Measurements from ENCODE around the gene CTNNBIP1. TPM values are rescaled to one million over a fixed set of nuclear protein-coding genes. Genes with fewer than 3 reads are reported as not detected.
A peak's percentile ranks its signal among the peaks of the same experiment; 100 is the strongest.

The CTNNBIP1 gene
- polyA plus RNA-seq, 1 donor from 2014 or later: 69.3 TPM

DNA sequence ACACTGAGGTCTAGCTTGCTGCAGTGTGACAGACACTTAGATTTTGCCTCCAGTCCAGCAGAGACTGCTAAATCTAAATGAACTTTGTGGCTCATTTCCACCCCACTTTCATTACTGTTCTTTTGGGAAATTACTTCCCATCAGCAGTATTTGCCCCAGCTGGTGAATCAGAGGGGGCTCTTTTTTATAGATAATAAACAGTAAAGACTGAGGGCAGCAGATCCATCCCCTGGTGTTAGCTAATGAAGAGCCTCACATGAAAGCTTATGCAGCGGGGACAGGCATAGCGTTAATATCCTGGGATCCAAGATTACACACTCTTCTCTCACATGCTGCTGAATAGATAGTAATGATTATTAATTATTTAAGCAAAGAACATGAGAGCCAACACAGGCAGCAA, 6.4 kb upstream of the CTNNBIP1 start:
- Histone ChIP-seq H3K4me3 (ENCODE audit: low read length) (no peak overlapping the region), H3K27me3 (ENCODE audit: insufficient read depth, low read depth, low read length) (no peaks in the 10 kb centered on the region), H3F3A (ENCODE audit: insufficient read depth, low read length, poor library complexity, severe bottlenecking) (no peaks in the 10 kb centered on the region), H3K79me2 (replicated peaks; ENCODE audit: insufficient read depth, low read length) (no peaks in the 10 kb centered on the region), H3K4me2 (ENCODE audit: low read length) (no peak overlapping the region), H2AFZ (ENCODE audit: low read depth, low read length) (no peak overlapping the region), H4K20me1 (ENCODE audit: insufficient read depth) (no peaks in the 10 kb centered on the region), H3K36me3 (ENCODE audit: insufficient read depth, low read length) (no peaks in the 10 kb centered on the region), H3K9me3 (ENCODE audit: low read length) (no peaks in the 10 kb centered on the region), H3K9ac (ENCODE audit: low read length) (peak overlapping the region; percentile 18), H3K9me2 (ENCODE audit: insufficient read depth, low read length) (no peaks in the 10 kb centered on the region), H3K27ac (ENCODE audit: low read length) (no peak overlapping the region)
- TF ChIP-seq RAD21 (conservative IDR thresholded peaks at IDR 0.05) (no peak), EZH2 (IDR thresholded peaks at IDR 0.05; ENCODE audit: borderline replicate concordance, insufficient read depth, low read length, poor library complexity, severe bottlenecking) (no peak), EP300 (conservative IDR thresholded peaks at IDR 0.05; ENCODE audit: poor library complexity, severe bottlenecking) (no peak), TAF1 (IDR thresholded peaks at IDR 0.05; ENCODE audit: low read depth) (no peak), SMC3 (conservative IDR thresholded peaks at IDR 0.05; ENCODE audit: poor library complexity) (no peak), MXI1 (conservative IDR thresholded peaks at IDR 0.05; ENCODE audit: poor library complexity, severe bottlenecking) (no peak), POLR2AphosphoS5 (IDR thresholded peaks at IDR 0.05) (no peak)
- TF ChIP-seq, protein P1, sequence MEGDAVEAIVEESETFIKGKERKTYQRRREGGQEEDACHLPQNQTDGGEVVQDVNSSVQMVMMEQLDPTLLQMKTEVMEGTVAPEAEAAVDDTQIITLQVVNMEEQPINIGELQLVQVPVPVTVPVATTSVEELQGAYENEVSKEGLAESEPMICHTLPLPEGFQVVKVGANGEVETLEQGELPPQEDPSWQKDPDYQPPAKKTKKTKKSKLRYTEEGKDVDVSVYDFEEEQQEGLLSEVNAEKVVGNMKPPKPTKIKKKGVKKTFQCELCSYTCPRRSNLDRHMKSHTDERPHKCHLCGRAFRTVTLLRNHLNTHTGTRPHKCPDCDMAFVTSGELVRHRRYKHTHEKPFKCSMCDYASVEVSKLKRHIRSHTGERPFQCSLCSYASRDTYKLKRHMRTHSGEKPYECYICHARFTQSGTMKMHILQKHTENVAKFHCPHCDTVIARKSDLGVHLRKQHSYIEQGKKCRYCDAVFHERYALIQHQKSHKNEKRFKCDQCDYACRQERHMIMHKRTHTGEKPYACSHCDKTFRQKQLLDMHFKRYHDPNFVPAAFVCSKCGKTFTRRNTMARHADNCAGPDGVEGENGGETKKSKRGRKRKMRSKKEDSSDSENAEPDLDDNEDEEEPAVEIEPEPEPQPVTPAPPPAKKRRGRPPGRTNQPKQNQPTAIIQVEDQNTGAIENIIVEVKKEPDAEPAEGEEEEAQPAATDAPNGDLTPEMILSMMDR (IDR thresholded peaks at IDR 0.05; ENCODE audit: poor library complexity, severe bottlenecking): no peak
- TF ChIP-seq, protein P2, sequence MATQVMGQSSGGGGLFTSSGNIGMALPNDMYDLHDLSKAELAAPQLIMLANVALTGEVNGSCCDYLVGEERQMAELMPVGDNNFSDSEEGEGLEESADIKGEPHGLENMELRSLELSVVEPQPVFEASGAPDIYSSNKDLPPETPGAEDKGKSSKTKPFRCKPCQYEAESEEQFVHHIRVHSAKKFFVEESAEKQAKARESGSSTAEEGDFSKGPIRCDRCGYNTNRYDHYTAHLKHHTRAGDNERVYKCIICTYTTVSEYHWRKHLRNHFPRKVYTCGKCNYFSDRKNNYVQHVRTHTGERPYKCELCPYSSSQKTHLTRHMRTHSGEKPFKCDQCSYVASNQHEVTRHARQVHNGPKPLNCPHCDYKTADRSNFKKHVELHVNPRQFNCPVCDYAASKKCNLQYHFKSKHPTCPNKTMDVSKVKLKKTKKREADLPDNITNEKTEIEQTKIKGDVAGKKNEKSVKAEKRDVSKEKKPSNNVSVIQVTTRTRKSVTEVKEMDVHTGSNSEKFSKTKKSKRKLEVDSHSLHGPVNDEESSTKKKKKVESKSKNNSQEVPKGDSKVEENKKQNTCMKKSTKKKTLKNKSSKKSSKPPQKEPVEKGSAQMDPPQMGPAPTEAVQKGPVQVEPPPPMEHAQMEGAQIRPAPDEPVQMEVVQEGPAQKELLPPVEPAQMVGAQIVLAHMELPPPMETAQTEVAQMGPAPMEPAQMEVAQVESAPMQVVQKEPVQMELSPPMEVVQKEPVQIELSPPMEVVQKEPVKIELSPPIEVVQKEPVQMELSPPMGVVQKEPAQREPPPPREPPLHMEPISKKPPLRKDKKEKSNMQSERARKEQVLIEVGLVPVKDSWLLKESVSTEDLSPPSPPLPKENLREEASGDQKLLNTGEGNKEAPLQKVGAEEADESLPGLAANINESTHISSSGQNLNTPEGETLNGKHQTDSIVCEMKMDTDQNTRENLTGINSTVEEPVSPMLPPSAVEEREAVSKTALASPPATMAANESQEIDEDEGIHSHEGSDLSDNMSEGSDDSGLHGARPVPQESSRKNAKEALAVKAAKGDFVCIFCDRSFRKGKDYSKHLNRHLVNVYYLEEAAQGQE (IDR thresholded peaks at IDR 0.05; ENCODE audit: borderline replicate concordance): no peak

DNA sequence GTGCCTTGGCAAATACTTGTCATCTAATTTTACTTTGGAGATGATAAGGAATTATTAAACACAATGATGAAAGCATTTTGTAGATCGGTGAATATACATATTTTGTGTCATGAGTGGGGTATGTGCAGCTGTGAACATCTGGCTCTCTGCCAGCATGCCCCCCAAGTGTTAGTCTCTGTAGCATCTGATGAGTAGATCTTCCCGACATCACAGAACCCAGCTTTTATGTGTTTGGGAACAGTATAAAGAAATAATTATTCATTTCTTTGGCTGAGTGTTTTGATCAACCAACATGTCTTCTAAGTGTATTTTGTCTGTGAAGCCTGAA, 4.5 kb upstream of the CTNNBIP1 start:
- H3K27ac ChIP-seq (ENCODE audit: low read length): no peak overlapping the region
- no peak overlapping the region for H3K4me2 ChIP-seq (ENCODE audit: low read length)
- no peaks in the 10 kb centered on the region for H3K9me3 ChIP-seq (ENCODE audit: low read length)
- no peak overlapping the region for H3K9ac ChIP-seq (ENCODE audit: low read length)
- no peaks in the 10 kb centered on the region for H3K36me3 ChIP-seq (ENCODE audit: insufficient read depth, low read length)
- no peak overlapping the region for H2AFZ ChIP-seq (ENCODE audit: low read depth, low read length)
- no peak overlapping the region for H3K4me3 ChIP-seq (ENCODE audit: low read length)
- H3K9me2 ChIP-seq (ENCODE audit: insufficient read depth, low read length): no peaks in the 10 kb centered on the region
- H3K27me3 ChIP-seq (ENCODE audit: insufficient read depth, low read depth, low read length): no peaks in the 10 kb centered on the region
- peaks cover under 1% of the 10 kb centered on the region for H3K79me2 ChIP-seq (replicated peaks; ENCODE audit: insufficient read depth, low read length)
- H3F3A ChIP-seq (ENCODE audit: insufficient read depth, low read length, poor library complexity, severe bottlenecking): no peaks in the 10 kb centered on the region
- no peaks in the 10 kb centered on the region for H4K20me1 ChIP-seq (ENCODE audit: insufficient read depth)
- TF ChIP-seq, protein P2 (IDR thresholded peaks at IDR 0.05; ENCODE audit: borderline replicate concordance): no peak
- TF ChIP-seq MXI1 (conservative IDR thresholded peaks at IDR 0.05; ENCODE audit: poor library complexity, severe bottlenecking) (no peak), RAD21 (conservative IDR thresholded peaks at IDR 0.05) (no peak), SMC3 (conservative IDR thresholded peaks at IDR 0.05; ENCODE audit: poor library complexity) (no peak), TAF1 (IDR thresholded peaks at IDR 0.05; ENCODE audit: low read depth) (no peak), EP300 (conservative IDR thresholded peaks at IDR 0.05; ENCODE audit: poor library complexity, severe bottlenecking) (no peak), POLR2AphosphoS5 (IDR thresholded peaks at IDR 0.05) (no peak), EZH2 (IDR thresholded peaks at IDR 0.05; ENCODE audit: borderline replicate concordance, insufficient read depth, low read length, poor library complexity, severe bottlenecking) (no peak)
- TF ChIP-seq, protein P1 (IDR thresholded peaks at IDR 0.05; ENCODE audit: poor library complexity, severe bottlenecking): no peak
